Gastroesophageal sphincter (tissue), 4 donors: ENCODE results near the gene FNDC3B. TPM values are rescaled to one million over a fixed set of nuclear protein-coding genes. Genes with fewer than 3 reads are reported as not detected.
A peak's percentile ranks its signal among the peaks of the same experiment; 100 is the strongest.

Experiments
- ATAC-seq: fragments of 150-250 bp; one replicate; pipeline ENCODE4 v1.9.1; 2016; ENCODE audit warnings: mild to moderate bottlenecking, moderate library complexity
- H3K27ac ChIP-seq, 4 donors: fragments of 200-600 bp; sonication (generic) in 3 of 4; 1 replicate in 3 of 4; 2 replicates in 1 of 4; pipeline ENCODE4 v1.5.1; 2016 to 2019
- H3K27me3 ChIP-seq: fragments of 200-600 bp; sonication (generic); one replicate; pipeline ENCODE4 v1.5.1; 2019
- H3K36me3 ChIP-seq, 2 donors: fragments of 200-600 bp; sonication (generic); one replicate each; pipeline ENCODE4 v1.5.1; 2019; ENCODE audit warnings: control low read depth in 1 of 2
- H3K4me1 ChIP-seq, 3 donors: fragments of 200-600 bp; sonication (generic); 1 replicate in 2 of 3; 2 replicates in 1 of 3; pipeline ENCODE4 v1.5.1; 2016 to 2019; ENCODE audit warnings: control low read depth in 2 of 3
- H3K4me3 ChIP-seq, 2 donors: fragments of 200-600 bp; sonication (generic); one replicate each; pipeline ENCODE4 v1.5.1; 2019; ENCODE audit warnings: mild to moderate bottlenecking in 1 of 2, moderate library complexity in 1 of 2
- H3K9me3 ChIP-seq, 3 donors: fragments of 200-600 bp; sonication (generic); one replicate each; pipeline ENCODE4 v1.5.1; 2017 to 2019; ENCODE audit warnings: control low read depth in 2 of 3
- CTCF ChIP-seq, 4 experiments: fragments of 200-600 bp in 2 of 4; fragments of 450-650 bp in 2 of 4; sonication (generic) in 1 of 4; IDR thresholded peaks; one replicate each; pipeline ENCODE4 v1.5.1; 2017 to 2019; ENCODE audit warnings: antibody characterized with exemption in 4 of 4, mild to moderate bottlenecking in 2 of 4, moderate library complexity in 2 of 4
- EP300 ChIP-seq: sonication (generic); formaldehyde crosslinking; IDR thresholded peaks from one replicate; pipeline ENCODE4 v1.6.1; 2017; ENCODE audit warnings: antibody characterized with exemption, mild to moderate bottlenecking
- POLR2A ChIP-seq, 2 donors: fragments of 450-650 bp; IDR thresholded peaks; one replicate each; pipeline ENCODE4 v1.6.1; 2017; ENCODE audit warnings: antibody characterized with exemption in 2 of 2, mild to moderate bottlenecking in 2 of 2, moderate library complexity in 1 of 2
- POLR2AphosphoS5 ChIP-seq: sonication (generic); formaldehyde crosslinking; IDR thresholded peaks from one replicate; pipeline ENCODE4 v1.6.1; 2017; ENCODE audit warnings: antibody characterized with exemption
- WGBS, 2 donors: methylation state at CpG; one replicate each; pipeline ENCODE4 v1.1.5; 2018; ENCODE audit warnings: low coverage in 1 of 2; 5-methylcytosine and 5-hydroxymethylcytosine counted together
- total RNA-seq, 4 donors: library from RNA; depleted of rRNA; stranded (reverse); fragments of >200 nt; gene quantifications; one replicate each; pipeline ENCODE4 v1.1.0, GENCODE V29; 2016

Gene FNDC3B
- total RNA-seq, 4 donors from 2014 or later = 53.1 to 97.2 (median 70.8) TPM

- no peaks in the 10 kb centered on the region for H3K36me3 ChIP-seq
- H3K4me1 ChIP-seq = peaks cover 3 to 53% (median 9%) of the 10 kb centered on the region in 3 donors
- no peak for ATAC-seq
- H3K4me3 ChIP-seq = no peak overlapping the region
- no peaks in the 10 kb centered on the region for H3K9me3 ChIP-seq
- 77 to 93% methylated on average over 6 of the region's 7 CpGs for WGBS, 2 donors
- H3K27me3 ChIP-seq = no peaks in the 10 kb centered on the region
- no peak for TF ChIP-seq CTCF (IDR thresholded peaks at IDR 0.05)
- no peak for TF ChIP-seq POLR2A (IDR thresholded peaks at IDR 0.05)
- TF ChIP-seq EP300 = no peak
- no peak overlapping the region for H3K27ac ChIP-seq
Observed at GRCh38 chr3:172094621-172095557, 55.5 kb downstream of the FNDC3B start.

GRCh38 chr3:172096881-172097420 is 57.6 kb downstream of the FNDC3B start:
- no peaks in the 10 kb centered on the region for H3K36me3 ChIP-seq
- WGBS, 2 donors = 64 to 85% methylated on average over 2 to 3 of the region's 3 CpGs
- no peaks in the 10 kb centered on the region for H3K9me3 ChIP-seq
- no peak overlapping the region for H3K27ac ChIP-seq
- no peaks in the 10 kb centered on the region for H3K27me3 ChIP-seq
- ATAC-seq = peak; percentile 61
- no peak overlapping the region for H3K4me3 ChIP-seq
- H3K4me1 ChIP-seq = peaks cover 3 to 63% (median 9%) of the 10 kb centered on the region in 3 donors
- TF ChIP-seq CTCF (IDR thresholded peaks at IDR 0.05) (no peak), EP300 (no peak), POLR2AphosphoS5 (no peak), POLR2A (IDR thresholded peaks at IDR 0.05) (no peak)

- H3K27ac ChIP-seq = no peak overlapping the region
- no peak overlapping the region for H3K4me3 ChIP-seq
- WGBS, 2 donors = 95 to 100% methylated on average over 1 of the region's 1 CpG
- no peaks in the 10 kb centered on the region for H3K9me3 ChIP-seq
- ATAC-seq = no peak
- TF ChIP-seq POLR2A (IDR thresholded peaks at IDR 0.05) (no peak), EP300 (no peak)
- no peaks in the 10 kb centered on the region for H3K27me3 ChIP-seq
- peaks cover 3 to 68% (median 9%) of the 10 kb centered on the region in 3 donors for H3K4me1 ChIP-seq
- H3K36me3 ChIP-seq = no peaks in the 10 kb centered on the region
Observed at GRCh38 chr3:172097585-172097984, 58.2 kb downstream of the FNDC3B start.

- WGBS, 2 donors = 49 to 56% methylated on average over 7 to 8 of the region's 9 CpGs
- ATAC-seq = no peak
- TF ChIP-seq POLR2AphosphoS5 (no peak), CTCF (IDR thresholded peaks at IDR 0.05) (no peak), EP300 (no peak), POLR2A (IDR thresholded peaks at IDR 0.05) (no peak)
Observed at GRCh38 chr3:172098698-172099494, 59.5 kb downstream of the FNDC3B start.

GRCh38 chr3:172099495-172099808 is 60.1 kb downstream of the FNDC3B start:
- Histone ChIP-seq H3K27me3 (no peaks in the 10 kb centered on the region), H3K27ac (no peak overlapping the region), H3K36me3 (no peaks in the 10 kb centered on the region), H3K4me1 (peaks cover 9 to 86% (median 11%) of the 10 kb centered on the region in 3 donors), H3K9me3 (no peaks in the 10 kb centered on the region), H3K4me3 (no peak overlapping the region)
- TF ChIP-seq POLR2AphosphoS5 = no peak
- no peak for TF ChIP-seq POLR2A (IDR thresholded peaks at IDR 0.05)
- TF ChIP-seq EP300 = no peak
- no peak for TF ChIP-seq CTCF (IDR thresholded peaks at IDR 0.05)
- WGBS, 2 donors = 67 to 80% methylated on average over 1 of the region's 1 CpG
- ATAC-seq = no peak

More at GRCh38 chr3:172098698-172099494, 59.5 kb downstream of the FNDC3B start:
- H3K27ac ChIP-seq = no peak overlapping the region
- peaks cover 7 to 81% (median 9%) of the 10 kb centered on the region in 3 donors for H3K4me1 ChIP-seq
- no peaks in the 10 kb centered on the region for H3K9me3 ChIP-seq
- no peak overlapping the region for H3K4me3 ChIP-seq
- H3K36me3 ChIP-seq = no peaks in the 10 kb centered on the region
- H3K27me3 ChIP-seq = no peaks in the 10 kb centered on the region
